Upper lobe of right lung (tissue), 1 donor: ENCODE results near the gene KCNMA1. TPM values are rescaled to one million over a fixed set of nuclear protein-coding genes. Genes with fewer than 3 reads are reported as not detected.

Experiments
- ATAC-seq: fragments of 200-7000 bp; cut with Tn5 transposase; one replicate; pipeline ENCODE4 v1.9.1; 2020; ENCODE audit warnings: mild to moderate bottlenecking, moderate library complexity
- DNase-seq: peaks from one replicate; pipeline ENCODE4 v3.0.0-alpha.2; 2020
- H3K27ac ChIP-seq: fragments of 200-600 bp; one replicate; pipeline ENCODE4 v1.8.0; 2022
- H3K27me3 ChIP-seq: fragments of 200-600 bp; one replicate; pipeline ENCODE4 v1.8.0; 2022; ENCODE audit warnings: mild to moderate bottlenecking
- H3K36me3 ChIP-seq: fragments of 200-600 bp; one replicate; pipeline ENCODE4 v1.8.0; 2022
- H3K4me1 ChIP-seq: fragments of 200-600 bp; one replicate; pipeline ENCODE4 v1.8.0; 2022
- H3K4me3 ChIP-seq: fragments of 200-600 bp; one replicate; pipeline ENCODE4 v1.8.0; 2022; ENCODE audit warnings: mild to moderate bottlenecking
- H3K9me3 ChIP-seq: fragments of 200-600 bp; one replicate; pipeline ENCODE4 v1.8.0; 2022
- intact Hi-C: fragments of 100-400 bp; cut with DNase I; formaldehyde crosslinking; loops from one replicate; pipeline ENCODE4 v1.11.0; 2022
- total RNA-seq: library from RNA; stranded (reverse); fragmentation: NEBNext Ultra II Directional; extraction: Animal tissue kit (Norgen Biotek cat#: 25700); gene quantifications from one replicate; pipeline ENCODE4 v1.2.1, GENCODE V29; 2021
- TF ChIP-seq, protein P1 (sequence below): fragments of 200-600 bp; IDR thresholded peaks from one replicate; pipeline ENCODE4 v1.8.0; 2022; ENCODE audit warnings: antibody characterized with exemption
- donor health status: DM: no; HTN: yes; CAD: no; lungs with severe emphysema.

KCNMA1 gene
- total RNA-seq, 1 donor from 2014 or later = 26.3 TPM

DNA sequence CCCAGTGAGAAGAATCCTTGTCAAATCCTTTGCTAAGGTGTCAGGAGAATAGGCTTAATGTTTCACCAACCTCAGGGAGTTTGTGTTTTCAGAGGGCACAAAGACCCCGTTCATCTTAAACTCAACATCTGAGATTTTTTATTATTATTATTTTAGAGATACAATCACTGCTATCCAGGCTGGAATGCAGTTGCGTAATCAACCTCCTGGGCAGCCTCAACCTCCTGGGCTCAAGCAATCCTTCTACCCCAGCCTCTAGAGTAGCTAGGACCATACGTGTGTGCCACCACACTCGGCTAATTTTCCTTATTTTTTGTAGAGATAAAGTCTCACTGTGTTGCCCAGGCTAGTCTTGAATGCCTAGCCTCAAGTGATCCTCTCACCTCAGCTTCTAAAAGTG lies 599.2 kb downstream of the KCNMA1 start:
- no peaks in the 10 kb centered on the region for H3K27me3 ChIP-seq
- ATAC-seq (no peak), DNase-seq (no peak)
- TF ChIP-seq, protein P1, sequence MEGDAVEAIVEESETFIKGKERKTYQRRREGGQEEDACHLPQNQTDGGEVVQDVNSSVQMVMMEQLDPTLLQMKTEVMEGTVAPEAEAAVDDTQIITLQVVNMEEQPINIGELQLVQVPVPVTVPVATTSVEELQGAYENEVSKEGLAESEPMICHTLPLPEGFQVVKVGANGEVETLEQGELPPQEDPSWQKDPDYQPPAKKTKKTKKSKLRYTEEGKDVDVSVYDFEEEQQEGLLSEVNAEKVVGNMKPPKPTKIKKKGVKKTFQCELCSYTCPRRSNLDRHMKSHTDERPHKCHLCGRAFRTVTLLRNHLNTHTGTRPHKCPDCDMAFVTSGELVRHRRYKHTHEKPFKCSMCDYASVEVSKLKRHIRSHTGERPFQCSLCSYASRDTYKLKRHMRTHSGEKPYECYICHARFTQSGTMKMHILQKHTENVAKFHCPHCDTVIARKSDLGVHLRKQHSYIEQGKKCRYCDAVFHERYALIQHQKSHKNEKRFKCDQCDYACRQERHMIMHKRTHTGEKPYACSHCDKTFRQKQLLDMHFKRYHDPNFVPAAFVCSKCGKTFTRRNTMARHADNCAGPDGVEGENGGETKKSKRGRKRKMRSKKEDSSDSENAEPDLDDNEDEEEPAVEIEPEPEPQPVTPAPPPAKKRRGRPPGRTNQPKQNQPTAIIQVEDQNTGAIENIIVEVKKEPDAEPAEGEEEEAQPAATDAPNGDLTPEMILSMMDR = no peak
- no peak overlapping the region for H3K27ac ChIP-seq
- intact Hi-C loops = no loop called here
- H3K9me3 ChIP-seq = no peaks in the 10 kb centered on the region
- no peak overlapping the region for H3K4me3 ChIP-seq
- no peaks in the 10 kb centered on the region for H3K36me3 ChIP-seq
- H3K4me1 ChIP-seq = peaks cover 5% of the 10 kb centered on the region

DNA sequence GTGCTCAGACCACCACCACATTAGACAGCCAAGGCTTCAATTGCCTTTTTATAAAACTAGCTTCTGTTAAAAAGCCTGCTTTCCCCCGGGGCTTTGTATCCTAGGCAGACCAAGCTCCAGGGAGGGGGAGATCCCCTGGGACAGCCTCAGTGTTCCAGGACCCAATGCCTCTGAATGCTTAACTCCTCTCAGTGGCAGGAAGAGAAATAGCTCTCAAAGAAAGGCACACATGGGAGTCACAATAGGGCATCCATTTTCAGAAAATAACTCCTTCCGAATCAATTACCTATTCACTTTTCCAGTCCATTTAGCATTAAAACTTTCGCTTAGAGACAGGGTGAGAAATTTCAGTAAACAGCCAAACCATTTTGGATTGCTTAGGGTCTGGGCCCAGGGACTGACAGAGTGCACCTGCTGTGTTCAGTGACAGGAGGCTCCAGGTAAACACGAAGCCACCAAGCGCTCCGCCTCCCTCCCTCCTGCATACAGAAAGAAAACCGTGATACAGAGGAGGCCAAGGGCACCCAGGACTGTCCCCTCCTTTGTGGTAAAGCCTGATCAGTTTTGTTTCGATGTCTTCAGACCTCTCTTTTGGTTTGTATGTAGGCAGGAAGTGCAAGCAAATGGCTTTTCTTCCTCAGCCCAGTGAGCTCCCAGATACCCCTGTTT lies 599.7 kb downstream of the KCNMA1 start:
- TF ChIP-seq, protein P1 = no peak
- peaks cover 5% of the 10 kb centered on the region for H3K4me1 ChIP-seq
- DNase-seq = no peak

DNA sequence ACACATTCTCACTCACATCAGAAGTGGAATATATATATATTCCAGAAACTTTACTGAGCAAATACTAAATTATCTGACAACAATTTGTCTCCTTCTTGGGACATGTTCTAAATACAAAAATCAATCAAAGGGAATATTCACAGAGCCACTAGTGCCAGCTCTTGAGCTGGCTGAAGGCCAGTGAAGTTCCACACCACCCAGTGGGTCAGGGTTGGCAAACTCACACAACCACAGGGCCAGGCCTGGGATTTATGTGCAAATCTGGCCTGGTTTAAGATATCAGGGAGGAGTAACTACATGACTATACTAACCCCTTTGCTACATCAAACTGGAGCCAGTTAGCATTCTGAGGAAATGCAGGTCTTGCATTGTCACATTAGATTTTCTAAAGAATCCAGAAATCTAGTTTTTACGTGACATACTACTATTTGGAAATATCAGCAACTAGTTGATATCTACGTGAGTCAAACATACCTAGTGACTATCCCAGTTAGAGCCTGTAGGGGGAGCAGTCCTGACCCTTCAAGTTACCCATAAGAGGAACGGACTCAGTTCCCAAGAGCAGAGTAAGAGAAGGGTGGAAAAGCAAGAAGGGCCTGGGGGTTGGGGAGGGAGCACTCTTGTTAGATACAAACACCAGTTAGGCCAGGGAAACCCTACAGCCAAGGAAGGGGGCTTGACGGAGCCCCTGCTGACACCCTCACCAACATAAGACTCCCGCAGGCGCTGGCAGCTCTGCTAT lies 600.4 kb downstream of the KCNMA1 start:
- intact Hi-C loops = no loop called here
- no peaks in the 10 kb centered on the region for H3K9me3 ChIP-seq
- H3K36me3 ChIP-seq = no peaks in the 10 kb centered on the region
- no peaks in the 10 kb centered on the region for H3K27me3 ChIP-seq
- ATAC-seq (peak; percentile 78), DNase-seq (no peak)
- no peak overlapping the region for H3K27ac ChIP-seq
- TF ChIP-seq, protein P1 = peak; percentile 45
- H3K4me3 ChIP-seq = no peak overlapping the region
- H3K4me1 ChIP-seq = peaks cover 5% of the 10 kb centered on the region

More for the DNA sequence above, 599.7 kb downstream of the KCNMA1 start:
- ATAC-seq = no peak
- Histone ChIP-seq H3K9me3 (no peaks in the 10 kb centered on the region), H3K27ac (no peak overlapping the region), H3K27me3 (no peaks in the 10 kb centered on the region), H3K36me3 (no peaks in the 10 kb centered on the region), H3K4me3 (no peak overlapping the region)
- intact Hi-C loops = no loop called here

DNA sequence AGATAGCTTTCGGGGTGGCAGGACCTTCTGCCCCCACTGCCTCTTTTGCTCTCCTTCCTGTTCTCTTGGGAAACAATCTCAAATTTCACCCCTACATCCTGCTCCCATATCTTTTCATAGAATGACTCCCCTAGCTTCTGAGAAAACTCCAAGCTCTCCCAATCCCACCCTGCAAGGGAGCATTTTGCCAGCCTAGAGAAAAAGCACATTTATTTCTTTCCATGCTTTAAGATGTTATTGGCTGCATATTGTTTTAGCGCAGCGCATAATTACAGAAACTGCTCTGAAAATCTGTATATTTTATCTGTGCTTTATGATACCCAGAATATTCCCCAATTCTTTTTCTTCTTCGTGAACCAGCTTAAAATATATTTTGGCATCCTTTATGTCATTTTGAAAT lies 601.3 kb downstream of the KCNMA1 start:
- Histone ChIP-seq H3K4me3 (no peak overlapping the region), H3K9me3 (no peaks in the 10 kb centered on the region), H3K27me3 (no peaks in the 10 kb centered on the region), H3K36me3 (no peaks in the 10 kb centered on the region), H3K27ac (no peak overlapping the region), H3K4me1 (no peaks in the 10 kb centered on the region)
- intact Hi-C loops = no loop called here
- TF ChIP-seq, protein P1 = no peak
- DNase-seq (no peak), ATAC-seq (no peak)

DNA sequence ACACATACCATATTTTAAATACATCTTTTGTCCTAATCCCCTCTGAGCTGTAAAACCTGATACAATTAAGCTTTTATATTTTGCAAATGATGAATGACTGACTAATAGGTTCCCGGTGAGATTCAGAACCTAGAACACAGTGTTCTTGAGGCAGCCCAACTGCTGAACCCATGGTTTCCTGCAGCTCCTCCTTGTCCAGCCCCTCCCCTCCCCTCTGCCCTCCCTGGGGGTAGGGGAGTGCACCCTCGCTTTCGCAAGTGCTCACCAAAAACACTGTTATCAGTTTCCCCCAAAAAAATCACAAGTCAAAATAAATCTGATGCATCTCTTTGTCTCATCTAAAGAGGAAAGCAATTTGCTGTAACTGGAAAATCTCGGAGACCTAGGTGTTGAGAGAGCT lies 602.8 kb downstream of the KCNMA1 start:
- no peaks in the 10 kb centered on the region for H3K27me3 ChIP-seq
- ATAC-seq (no peak), DNase-seq (no peak)
- TF ChIP-seq, protein P1 = no peak
- intact Hi-C loops = no loop called here
- no peaks in the 10 kb centered on the region for H3K9me3 ChIP-seq
- no peak overlapping the region for H3K4me3 ChIP-seq
- no peaks in the 10 kb centered on the region for H3K4me1 ChIP-seq
- no peaks in the 10 kb centered on the region for H3K36me3 ChIP-seq
- no peak overlapping the region for H3K27ac ChIP-seq
